Peyer's patch (tissue), 4 donors: ENCODE measurements around the gene SPG7. TPM values are rescaled to one million over a fixed set of nuclear protein-coding genes. Genes with fewer than 3 reads are reported as not detected.

Experiments used
- DNase-seq, 3 donors: peaks; one replicate each; pipeline ENCODE4 v3.0.0-alpha.2; 2017 to 2019
- H3K27ac ChIP-seq, 4 donors: fragments of 200-600 bp; sonication (generic); one replicate each; pipeline ENCODE4 v1.5.1; 2016 to 2019
- H3K27me3 ChIP-seq, 2 donors: fragments of 200-600 bp; sonication (generic); one replicate each; pipeline ENCODE4 v1.5.1; 2019
- H3K36me3 ChIP-seq, 3 donors: fragments of 200-600 bp; sonication (generic); one replicate each; pipeline ENCODE4 v1.5.1; 2016 to 2019
- H3K4me1 ChIP-seq, 4 donors: fragments of 200-600 bp; sonication (generic); one replicate each; pipeline ENCODE4 v1.5.1; 2016 to 2019
- H3K4me3 ChIP-seq, 4 donors: fragments of 200-600 bp; sonication (generic); 1 replicate in 3 of 4; 2 replicates in 1 of 4; pipeline ENCODE4 v1.5.1; 2016 to 2019; ENCODE audit warnings: mild to moderate bottlenecking in 1 of 4
- H3K9me3 ChIP-seq, 4 donors: fragments of 200-600 bp; sonication (generic); one replicate each; pipeline ENCODE4 v1.5.1; 2016 to 2019; ENCODE audit warnings: mild to moderate bottlenecking in 1 of 4
- CTCF ChIP-seq, 6 experiments: fragments of 450-650 bp in 4 of 6; fragments of 200-600 bp in 2 of 6; sonication (generic) in 1 of 6; IDR thresholded peaks; one replicate each; pipeline ENCODE4 v1.5.1; 2017 to 2019; ENCODE audit warnings: antibody characterized with exemption in 6 of 6, mild to moderate bottlenecking in 3 of 6, moderate library complexity in 1 of 6
- POLR2A ChIP-seq, 2 donors: fragments of 450-650 bp; IDR thresholded peaks; one replicate each; pipeline ENCODE4 v1.5.1; 2017; ENCODE audit warnings: antibody characterized with exemption in 2 of 2, mild to moderate bottlenecking in 2 of 2, moderate library complexity in 2 of 2
- total RNA-seq, 4 donors: library from RNA; depleted of rRNA; stranded (reverse); fragments of >200 nt; gene quantifications; one replicate each; pipeline ENCODE4 v1.1.0, GENCODE V29; 2016

The SPG7 gene
- total RNA-seq, 4 donors from 2014 or later: 242 to 461 (median 378) TPM

GRCh38 chr16:89575247-89576152 is 67.3 kb downstream of the SPG7 start, which contains the start of gene CPNE7:
CPNE7 (plus strand) TSS chr16:89575758; CDS start chr16:89575898, 140 bp downstream.
- DNase-seq: no peak
- peaks cover 0 to 5% of the 10 kb centered on the region in 2 donors for H3K27me3 ChIP-seq

GRCh38 chr16:89576153-89577054 is 68.2 kb downstream of the SPG7 start:
- peaks cover 0 to 5% of the 10 kb centered on the region in 2 donors for H3K27me3 ChIP-seq
- H3K4me1 ChIP-seq: peaks cover 0 to 29% (median 14%) of the 10 kb centered on the region in 4 donors
- TF ChIP-seq POLR2A (IDR thresholded peaks at IDR 0.05): no peak
- no peak for TF ChIP-seq CTCF (IDR thresholded peaks at IDR 0.05)
- H3K4me3 ChIP-seq: peak overlapping the region in 3 of 4 donors; percentile 38 to 46 (median 44)
- DNase-seq: no peak
- no peaks in the 10 kb centered on the region for H3K9me3 ChIP-seq
- H3K27ac ChIP-seq: no peak overlapping the region
- H3K36me3 ChIP-seq: no peaks in the 10 kb centered on the region

More at GRCh38 chr16:89575247-89576152, 67.3 kb downstream of the SPG7 start, which contains the start of gene CPNE7:
- Histone ChIP-seq H3K4me3 (peak within 1 kb of the TSS; percentile 16 to 46 (median 41)), H3K36me3 (no peaks in the 10 kb centered on the region), H3K4me1 (peaks cover 0 to 29% (median 14%) of the 10 kb centered on the region in 4 donors), H3K27ac (peak within 1 kb of the TSS in 1 of 4 donors; percentile 7), H3K9me3 (no peaks in the 10 kb centered on the region)
- TF ChIP-seq CTCF (IDR thresholded peaks at IDR 0.05) (no peak), POLR2A (IDR thresholded peaks at IDR 0.05) (no peak)

GRCh38 chr16:89577055-89577759 is 69.0 kb downstream of the SPG7 start:
- Histone ChIP-seq H3K27ac (no peak overlapping the region), H3K36me3 (no peaks in the 10 kb centered on the region), H3K27me3 (peaks cover 0 to 5% of the 10 kb centered on the region in 2 donors), H3K4me3 (no peak overlapping the region), H3K9me3 (no peaks in the 10 kb centered on the region), H3K4me1 (peaks cover 0 to 35% (median 14%) of the 10 kb centered on the region in 4 donors)
- no peak for TF ChIP-seq CTCF (IDR thresholded peaks at IDR 0.05)
- no peak for DNase-seq

- no peak for DNase-seq
- peaks cover 0 to 5% of the 10 kb centered on the region in 2 donors for H3K27me3 ChIP-seq
- H3K9me3 ChIP-seq: no peaks in the 10 kb centered on the region
- no peak overlapping the region for H3K4me3 ChIP-seq
- no peak for TF ChIP-seq CTCF (IDR thresholded peaks at IDR 0.05)
- TF ChIP-seq POLR2A (IDR thresholded peaks at IDR 0.05): no peak
- H3K36me3 ChIP-seq: no peaks in the 10 kb centered on the region
- H3K4me1 ChIP-seq: peaks cover 0 to 34% (median 13%) of the 10 kb centered on the region in 4 donors
- H3K27ac ChIP-seq: no peak overlapping the region
These were observed 71.1 kb downstream of the SPG7 start for GRCh38 chr16:89579351-89579750.
